ENCODE measurements around the gene SATB2.

SATB2 gene

GRCh38 chr2:199404841-199405240, 52.9 kb downstream of the SATB2 start:
- DNase-seq (ENCODE audit: insufficient read length, low spot score) (no peak), FAIRE-seq (no peak)
- no peak for TF ChIP-seq CTCF (IDR thresholded peaks at IDR 0.05; ENCODE audit: insufficient read depth, missing control alignments)

- FAIRE-seq (no peak), DNase-seq (ENCODE audit: insufficient read length, low spot score) (no peak)
- TF ChIP-seq CTCF (IDR thresholded peaks at IDR 0.05; ENCODE audit: insufficient read depth, missing control alignments), result no peak
Measured at GRCh38 chr2:199395311-199395710, 62.4 kb downstream of the SATB2 start.

- DNase-seq (ENCODE audit: insufficient read length, low spot score), result no peak
- TF ChIP-seq CTCF (IDR thresholded peaks at IDR 0.05; ENCODE audit: insufficient read depth, missing control alignments), result no peak
Measured at GRCh38 chr2:199392363-199392762, 65.4 kb downstream of the SATB2 start.

GRCh38 chr2:199388728-199389268, 68.9 kb downstream of the SATB2 start:
- no peak for TF ChIP-seq CTCF (IDR thresholded peaks at IDR 0.05; ENCODE audit: insufficient read depth, missing control alignments)
- no peak for DNase-seq (ENCODE audit: insufficient read length, low spot score)
- no peak for FAIRE-seq

More at GRCh38 chr2:199392363-199392762, 65.4 kb downstream of the SATB2 start:
- no peak for FAIRE-seq

GRCh38 chr2:199384043-199384442, 73.7 kb downstream of the SATB2 start:
- DNase-seq (ENCODE audit: insufficient read length, low spot score) (no peak), FAIRE-seq (no peak)
- TF ChIP-seq CTCF (IDR thresholded peaks at IDR 0.05; ENCODE audit: insufficient read depth, missing control alignments), result no peak

- no peak for TF ChIP-seq CTCF (IDR thresholded peaks at IDR 0.05; ENCODE audit: insufficient read depth, missing control alignments)
- DNase-seq (ENCODE audit: insufficient read length, low spot score), result no peak
- no peak for FAIRE-seq
Measured at GRCh38 chr2:199383021-199383420, 74.7 kb downstream of the SATB2 start.

- FAIRE-seq (no peak), DNase-seq (ENCODE audit: insufficient read length, low spot score) (no peak)
- TF ChIP-seq CTCF (IDR thresholded peaks at IDR 0.05; ENCODE audit: insufficient read depth, missing control alignments), result no peak
Measured at GRCh38 chr2:199382091-199382490, 75.6 kb downstream of the SATB2 start.

All from D721Med (cell line).